Esophagus muscularis mucosa (tissue), 4 donors: ENCODE data around the gene ZBTB11. TPM values are rescaled to one million over a fixed set of nuclear protein-coding genes. Genes with fewer than 3 reads are reported as not detected.
"Not testable (repeated sequence)": the region's sequence is repeated elsewhere in the genome, so short reads cannot be mapped to it uniquely, and the experiment has no call there.

Source experiments
- DNase-seq: peaks from one replicate; pipeline ENCODE4 v3.0.0-alpha.2; 2017; ENCODE audit errors: extremely low spot score
- H3K27ac ChIP-seq, 4 donors: fragments of 200-600 bp; sonication (generic); replicated peaks in 1 of 4; 1 replicate in 3 of 4; 2 replicates in 1 of 4; pipeline ENCODE4 v1.5.1; 2016 to 2019; ENCODE audit warnings: mild to moderate bottlenecking in 1 of 4
- H3K27me3 ChIP-seq, 4 donors: fragments of 200-600 bp; sonication (generic); one replicate each; pipeline versions ENCODE4 v1.5.1 to v1.6.0; 2016 to 2019
- H3K36me3 ChIP-seq, 4 donors: fragments of 200-600 bp; sonication (generic); one replicate each; pipeline ENCODE4 v1.5.1; 2016 to 2019
- H3K4me1 ChIP-seq, 4 donors: fragments of 200-600 bp; sonication (generic); one replicate each; pipeline ENCODE4 v1.5.1; 2016 to 2019
- H3K4me3 ChIP-seq, 4 donors: fragments of 200-600 bp; sonication (generic); 1 replicate in 2 of 4; 2 replicates in 2 of 4; pipeline ENCODE4 v1.5.1; 2016 to 2019; ENCODE audit warnings: mild to moderate bottlenecking in 4 of 4, moderate library complexity in 1 of 4
- H3K9me3 ChIP-seq, 4 donors: fragments of 200-600 bp; sonication (generic); 1 replicate in 3 of 4; 2 replicates in 1 of 4; pipeline ENCODE4 v1.5.1; 2016 to 2019
- CTCF ChIP-seq, 3 experiments: fragments of 200-600 bp in 2 of 3; fragments of 450-650 bp in 1 of 3; sonication (generic) in 2 of 3; IDR thresholded peaks; one replicate each; pipeline ENCODE4 v1.5.1; 2017 to 2019; ENCODE audit warnings: antibody characterized with exemption in 3 of 3, mild to moderate bottlenecking in 2 of 3, moderate library complexity in 1 of 3
- EP300 ChIP-seq: sonication (generic); formaldehyde crosslinking; IDR thresholded peaks from one replicate; pipeline ENCODE4 v1.6.1; 2017; ENCODE audit warnings: antibody characterized with exemption
- POLR2A ChIP-seq: fragments of 450-650 bp; IDR thresholded peaks from one replicate; pipeline ENCODE4 v1.6.1; 2017; ENCODE audit warnings: antibody characterized with exemption, moderate library complexity, mild to moderate bottlenecking, low read depth
- POLR2AphosphoS5 ChIP-seq, 2 donors: sonication (generic); formaldehyde crosslinking; IDR thresholded peaks; one replicate each; pipeline ENCODE4 v1.6.1; 2017; ENCODE audit warnings: antibody characterized with exemption in 2 of 2
- WGBS: methylation state at CpG from one replicate; pipeline ENCODE4 v1.1.5; 2018; 5-methylcytosine and 5-hydroxymethylcytosine counted together
- intact Hi-C: fragments of 100-400 bp; cut with DNase I; formaldehyde crosslinking; loops from one replicate; pipeline ENCODE4 v1.15.1; 2023
- total RNA-seq, 4 donors: library from RNA; depleted of rRNA; stranded (reverse); fragments of >200 nt; gene quantifications; one replicate each; pipeline versions ENCODE4 v1.1.0 to v1.2.1, GENCODE V29; 2016

ZBTB11 gene
- total RNA-seq, 4 donors from 2014 or later: 15.3 to 20.8 (median 16.9) TPM

DNA sequence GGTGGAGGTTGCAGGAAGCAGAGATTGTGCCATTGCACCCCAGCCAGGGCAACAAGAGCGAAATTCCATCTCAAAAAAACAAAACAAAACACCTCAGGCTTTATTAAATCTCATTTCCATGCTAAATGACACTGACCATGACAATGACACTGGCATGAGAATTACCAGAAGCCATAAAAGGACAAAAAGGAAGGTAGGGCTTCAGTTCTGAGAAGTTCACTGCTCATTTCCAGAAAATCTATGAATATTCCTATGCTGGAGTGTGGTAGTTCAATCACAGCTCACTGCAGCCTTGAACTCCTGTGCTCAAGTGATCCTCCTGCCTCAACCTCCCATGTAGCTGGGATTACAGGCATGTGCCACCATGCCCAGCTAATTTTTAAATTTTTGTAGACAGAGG lies 58.2 kb downstream of the ZBTB11 start:
- no peaks in the 10 kb centered on the region for H3K9me3 ChIP-seq
- no peak overlapping the region for H3K27ac ChIP-seq
- 80% methylated on average over 1 of the region's 1 CpG for WGBS
- H3K36me3 ChIP-seq: no peaks in the 10 kb centered on the region
- no peak overlapping the region for H3K4me3 ChIP-seq
- TF ChIP-seq CTCF (IDR thresholded peaks at IDR 0.05) (no peak), EP300 (no peak), POLR2AphosphoS5 (IDR thresholded peaks at IDR 0.05) (no peak)
- intact Hi-C loops: no loop called here
- no peak for DNase-seq
- H3K4me1 ChIP-seq: no peaks in the 10 kb centered on the region
- no peaks in the 10 kb centered on the region for H3K27me3 ChIP-seq

DNA sequence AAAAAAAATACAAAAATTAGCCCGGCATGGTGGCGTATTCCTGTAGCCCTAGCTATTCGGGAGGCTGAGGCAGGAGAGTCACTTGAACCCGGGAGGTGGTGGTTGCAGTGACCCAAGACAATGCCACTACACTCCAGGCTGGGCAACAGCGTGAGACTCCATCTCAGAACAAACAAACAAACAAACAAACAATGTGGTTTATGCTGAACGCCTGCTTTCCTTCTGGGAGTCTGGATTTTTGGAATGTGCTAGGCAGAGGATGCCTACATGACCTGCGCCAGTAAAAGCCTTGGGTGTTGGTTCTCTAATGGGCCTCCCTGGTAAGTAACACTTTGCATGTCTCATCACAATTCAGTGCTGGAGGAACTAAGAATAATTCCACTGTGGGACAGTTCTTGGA lies 59.5 kb downstream of the ZBTB11 start:
- WGBS: 92% methylated on average over 7 of the region's 7 CpGs
- H3K4me3 ChIP-seq: no peak overlapping the region

GRCh38 chr3:101615525-101615924 lies 61.4 kb downstream of the ZBTB11 start:
- Histone ChIP-seq H3K4me1 (no peaks in the 10 kb centered on the region), H3K27ac (no peak overlapping the region), H3K4me3 (no peak overlapping the region), H3K9me3 (no peaks in the 10 kb centered on the region), H3K27me3 (no peaks in the 10 kb centered on the region), H3K36me3 (no peaks in the 10 kb centered on the region)
- DNase-seq: no peak
- WGBS: 92% methylated on average over 6 of the region's 6 CpGs
- TF ChIP-seq CTCF (IDR thresholded peaks at IDR 0.05) (no peak), POLR2AphosphoS5 (IDR thresholded peaks at IDR 0.05) (no peak), POLR2A (no peak), EP300 (no peak)
- intact Hi-C loops: no loop called here

More for the DNA sequence above, 59.5 kb downstream of the ZBTB11 start:
- Histone ChIP-seq H3K27ac (no peak overlapping the region), H3K27me3 (no peaks in the 10 kb centered on the region), H3K4me1 (no peaks in the 10 kb centered on the region), H3K9me3 (no peaks in the 10 kb centered on the region), H3K36me3 (no peaks in the 10 kb centered on the region)
- DNase-seq: no peak
- no peak for TF ChIP-seq POLR2A
- no peak for TF ChIP-seq CTCF (IDR thresholded peaks at IDR 0.05)
- no peak for TF ChIP-seq POLR2AphosphoS5 (IDR thresholded peaks at IDR 0.05)
- no peak for TF ChIP-seq EP300
- intact Hi-C loops: no loop called here

- DNase-seq, H3K4me3 ChIP-seq, H3K4me1 ChIP-seq, H3K27me3 ChIP-seq, H3K27ac ChIP-seq, intact Hi-C loops, H3K9me3 ChIP-seq, H3K36me3 ChIP-seq: not testable (repeated sequence)
- WGBS: 86% methylated on average over 8 of the region's 9 CpGs
Observed at GRCh38 chr3:101613014-101613413, 63.9 kb downstream of the ZBTB11 start.

DNA sequence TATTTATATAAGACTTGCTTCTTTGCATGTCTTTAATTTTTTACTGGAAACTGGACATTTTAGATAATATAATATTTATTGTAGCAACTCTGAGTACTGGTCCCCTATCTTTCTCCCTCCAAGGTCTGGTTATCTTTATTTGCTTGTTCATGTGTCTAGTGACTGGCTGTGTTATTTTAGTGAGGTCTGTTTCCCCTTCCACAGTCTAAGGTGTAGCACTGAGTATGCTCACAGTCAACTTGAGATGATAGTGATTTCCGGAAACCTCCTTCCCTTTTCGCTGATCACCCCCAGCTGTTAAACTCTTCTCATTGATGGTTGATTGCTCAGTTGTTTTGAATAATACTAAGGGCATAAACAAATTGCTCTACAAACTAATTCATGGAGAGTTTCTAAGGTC lies 65.9 kb downstream of the ZBTB11 start:
- no peak for DNase-seq
- 91% methylated on average over 2 of the region's 2 CpGs for WGBS
- no peaks in the 10 kb centered on the region for H3K9me3 ChIP-seq
- no peaks in the 10 kb centered on the region for H3K4me1 ChIP-seq
- H3K27ac ChIP-seq: no peak overlapping the region
- H3K27me3 ChIP-seq: no peaks in the 10 kb centered on the region
- H3K36me3 ChIP-seq: no peaks in the 10 kb centered on the region
- no peak overlapping the region for H3K4me3 ChIP-seq
- no peak for TF ChIP-seq EP300
- no peak for TF ChIP-seq POLR2A
- TF ChIP-seq POLR2AphosphoS5 (IDR thresholded peaks at IDR 0.05): no peak
- no peak for TF ChIP-seq CTCF (IDR thresholded peaks at IDR 0.05)
- intact Hi-C loops: no loop called here

- H3K9me3 ChIP-seq, H3K4me1 ChIP-seq, H3K4me3 ChIP-seq, H3K27me3 ChIP-seq, H3K36me3 ChIP-seq, intact Hi-C loops, H3K27ac ChIP-seq, DNase-seq: not testable (repeated sequence)
- WGBS: 76% methylated on average over 9 of the region's 10 CpGs
Observed at GRCh38 chr3:101605398-101605797, 71.5 kb downstream of the ZBTB11 start.
